SK-N-SH (cell line): ENCODE results near the gene HLA-A. TPM values are rescaled to one million over a fixed set of nuclear protein-coding genes. Genes with fewer than 3 reads are reported as not detected.

Experiments used
- CTCF ChIA-PET: fragments of 300-600, 350-600 bp; formaldehyde crosslinking; extraction: SDS; loops from one replicate; lab custom pipeline; 2021; lab: Yijun Ruan, JAX
- POLR2A ChIA-PET: fragments of 350-600 bp; sonication (Branson Sonifier 250); formaldehyde crosslinking; extraction: SDS; loops from one replicate; lab custom pipeline; 2020; ENCODE audit warnings: antibody characterized with exemption, inconsistent platforms; lab: Yijun Ruan, JAX
- DNase-seq: peaks from one replicate; pipeline ENCODE4 v3.0.0; 2012
- H2AFZ ChIP-seq: fragments of 200-600 bp; sonication (generic); 2 replicates; pipeline ENCODE4 v1.8.1; 2016; ENCODE audit warnings: antibody characterized with exemption, mild to moderate bottlenecking, low read depth
- H3F3A ChIP-seq: fragments of 200-600 bp; sonication (generic); replicated peaks from 2 replicates; pipeline ENCODE3; 2016; ENCODE audit warnings: antibody characterized with exemption, mild to moderate bottlenecking; ENCODE audit not compliant: insufficient read depth
- H3K27ac ChIP-seq, 2 experiments: fragments of 200-500 bp in 1 of 2; fragments of 200-600 bp in 1 of 2; sonication (Bioruptor generic) in 1 of 2; sonication (generic), shearing (Covaris generic) in 1 of 2; 2 replicates each; pipeline versions ENCODE4 v1.5.1 to v1.6.1; 2014 to 2016; ENCODE audit warnings: low read depth in 2 of 2, inconsistent platforms in 1 of 2, low read length in 1 of 2, mild to moderate bottlenecking in 1 of 2, mixed read lengths in 1 of 2
- H3K27me3 ChIP-seq: fragments of 200-600 bp; sonication (generic), shearing (Covaris generic); 2 replicates; pipeline ENCODE4 v1.6.1; 2016; ENCODE audit warnings: mixed run types; ENCODE audit not compliant: insufficient read depth
- H3K36me3 ChIP-seq, 2 experiments: fragments of 200-500 bp in 1 of 2; fragments of 200-600 bp in 1 of 2; sonication (Bioruptor generic) in 1 of 2; sonication (generic) in 1 of 2; replicated peaks in 1 of 2; 2 replicates each; pipeline versions ENCODE3 to v1.5.1; 2014 to 2016; ENCODE audit warnings: low read length in 1 of 2, mild to moderate bottlenecking in 1 of 2; ENCODE audit not compliant: insufficient read depth in 2 of 2, control insufficient read depth in 1 of 2
- H3K4me1 ChIP-seq, 2 experiments: fragments of 200-500 bp in 1 of 2; fragments of 200-600 bp in 1 of 2; sonication (Bioruptor generic) in 1 of 2; sonication (generic), shearing (Covaris generic) in 1 of 2; 2 replicates each; pipeline versions ENCODE4 v1.5.1 to v1.6.1; 2014 to 2016; ENCODE audit warnings: low read depth in 1 of 2, low read length in 1 of 2, mixed run types in 1 of 2; ENCODE audit not compliant: insufficient read depth in 2 of 2, control insufficient read depth in 1 of 2
- H3K4me2 ChIP-seq: fragments of 200-600 bp; sonication (generic), shearing (Covaris generic); 2 replicates; pipeline ENCODE4 v1.6.1; 2017; ENCODE audit warnings: mixed run types
- H3K4me3 ChIP-seq, 2 experiments: fragments of 200-500 bp in 1 of 2; fragments of 200-600 bp in 1 of 2; sonication (Bioruptor generic) in 1 of 2; sonication (generic), shearing (Covaris generic) in 1 of 2; 2 replicates each; pipeline versions ENCODE4 v1.5.1 to v1.8.1; 2014 to 2016; ENCODE audit warnings: low read depth in 2 of 2, inconsistent platforms in 1 of 2, low read length in 1 of 2, mild to moderate bottlenecking in 1 of 2, mixed read lengths in 1 of 2, moderate library complexity in 1 of 2
- H3K79me2 ChIP-seq: fragments of 200-600 bp; sonication (generic); 2 replicates; pipeline ENCODE4 v1.8.1; 2017; ENCODE audit warnings: mild to moderate bottlenecking; ENCODE audit not compliant: insufficient read depth
- H3K9ac ChIP-seq: fragments of 200-600 bp; sonication (generic); 2 replicates; pipeline ENCODE4 v1.6.1; 2017; ENCODE audit warnings: mixed run types
- H3K9me2 ChIP-seq: fragments of 200-600 bp; sonication (generic); 2 replicates; pipeline ENCODE4 v1.6.1; 2017; ENCODE audit warnings: mixed run types
- H3K9me3 ChIP-seq: fragments of 200-600 bp; sonication (generic); 2 replicates; pipeline ENCODE4 v1.6.1; 2017; ENCODE audit warnings: mixed run types, mild to moderate bottlenecking, moderate library complexity
- H4K20me1 ChIP-seq: fragments of 200-600 bp; sonication (generic); 2 replicates; pipeline ENCODE4 v1.6.1; 2017; ENCODE audit warnings: mild to moderate bottlenecking, mixed run types; ENCODE audit not compliant: insufficient read depth
- ELF1 ChIP-seq: IDR thresholded peaks from 2 replicates; pipeline ENCODE4 v1.4.0; 2012
- EZH2phosphoT487 ChIP-seq: fragments of 200-600 bp; sonication (generic); IDR thresholded peaks from 2 replicates; pipeline ENCODE4 v1.6.1; 2017; ENCODE audit warnings: low read depth, mixed run types, mild to moderate bottlenecking, antibody characterized with exemption, moderate library complexity, borderline replicate concordance
- FOSL2 ChIP-seq: IDR thresholded peaks from 2 replicates; pipeline ENCODE4 v1.4.0; 2012; ENCODE audit warnings: low read depth, mild to moderate bottlenecking, moderate library complexity, borderline replicate concordance
- GABPA ChIP-seq: IDR thresholded peaks from 2 replicates; pipeline ENCODE4 v1.4.0; 2012; ENCODE audit warnings: low read depth, mild to moderate bottlenecking
- GATA2 ChIP-seq: sonication (generic); formaldehyde crosslinking; IDR thresholded peaks from 2 replicates; pipeline ENCODE4 v1.5.0; 2020; ENCODE audit warnings: mild to moderate bottlenecking, missing genetic modification reagents
- JUND ChIP-seq: IDR thresholded peaks from 2 replicates; pipeline ENCODE4 v1.4.0; 2012
- MAX ChIP-seq: IDR thresholded peaks from 2 replicates; pipeline ENCODE4 v1.4.0; 2012; ENCODE audit warnings: low read depth
- MEF2A ChIP-seq: IDR thresholded peaks from 2 replicates; pipeline ENCODE4 v1.4.0; 2012; ENCODE audit warnings: low read depth, borderline replicate concordance
- MXI1 ChIP-seq: IDR thresholded peaks from 2 replicates; pipeline ENCODE4 v1.6.1; 2012; ENCODE audit warnings: mild to moderate bottlenecking, low read depth, low read length, improper control_type of control experiment
- NFIC ChIP-seq: IDR thresholded peaks from 2 replicates; pipeline ENCODE4 v1.4.0; 2012; ENCODE audit warnings: borderline replicate concordance
- POLR2AphosphoS5 ChIP-seq: IDR thresholded peaks from 2 replicates; pipeline ENCODE4 v1.6.1; 2012; ENCODE audit warnings: low read depth, low read length
- RCOR1 ChIP-seq: fragments of 150-350 bp; IDR thresholded peaks from 2 replicates; pipeline ENCODE4 v1.6.1; 2017; ENCODE audit warnings: antibody characterized with exemption, low read length
- REST ChIP-seq: IDR thresholded peaks from 2 replicates; pipeline ENCODE4 v1.6.1; 2012; ENCODE audit warnings: mild to moderate bottlenecking, low read depth, low read length, moderate library complexity
- RXRA ChIP-seq: IDR thresholded peaks from 2 replicates; pipeline ENCODE4 v1.4.0; 2012; ENCODE audit warnings: low read depth, mild to moderate bottlenecking, borderline replicate concordance
- SMC3 ChIP-seq: IDR thresholded peaks from 2 replicates; pipeline ENCODE4 v1.6.1; 2012; ENCODE audit warnings: low read depth, low read length, improper control_type of control experiment
- TEAD4 ChIP-seq: IDR thresholded peaks from 2 replicates; pipeline ENCODE4 v1.4.0; 2012; ENCODE audit warnings: mild to moderate bottlenecking, borderline replicate concordance; ENCODE audit not compliant: insufficient read depth
- USF2 ChIP-seq: fragments of 150-350 bp; IDR thresholded peaks from 2 replicates; pipeline ENCODE4 v1.6.1; 2017; ENCODE audit warnings: antibody characterized with exemption, low read length, low read depth, borderline replicate concordance
- ZBTB33 ChIP-seq: IDR thresholded peaks from 2 replicates; pipeline ENCODE4 v1.4.0; 2012; ENCODE audit warnings: low read depth, borderline replicate concordance
- WGBS: methylation state at CpG from one replicate; pipeline ENCODE4 v1.1.6; 2017; ENCODE audit warnings: low lambda C conversion rate; 5-methylcytosine and 5-hydroxymethylcytosine counted together
- polyA plus RNA-seq, 3 experiments: library from polyadenylated mRNA; depleted of rRNA; stranded (reverse); fragments of >200 nt; gene quantifications; 2 replicates each; pipeline ENCODE4 v1.2.3, GENCODE V29; 2012
- TF ChIP-seq, protein P1 (sequence below): IDR thresholded peaks from 2 replicates; pipeline ENCODE4; 2012

The HLA-A gene
- polyA plus RNA-seq, 1 of the 3 experiments (the other 2 are of a cell fraction), result 312 TPM

DNA sequence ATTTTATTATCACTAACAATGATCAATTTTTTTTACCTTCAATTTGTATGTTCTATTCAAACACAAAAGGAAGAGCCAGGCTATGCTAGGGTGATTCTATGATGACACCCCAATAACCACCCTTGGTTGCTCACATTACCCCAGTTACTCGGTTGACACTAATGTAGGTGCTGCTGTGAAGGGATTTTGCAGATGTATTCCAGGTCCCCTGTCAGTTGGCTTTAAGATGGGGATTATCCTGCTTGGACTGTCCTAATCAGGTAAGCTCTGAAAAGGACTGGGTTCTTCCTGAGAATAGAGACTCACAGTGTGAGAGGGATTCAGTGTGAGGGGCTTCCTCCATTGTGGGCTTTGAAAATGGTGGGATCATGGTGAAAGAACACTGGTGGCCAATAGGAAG lies 11.9 kb downstream of the HLA-A start:
- Histone ChIP-seq H2AFZ (no peak overlapping the region), H3K4me3 (no peak overlapping the region), H3K9ac (no peak overlapping the region), H3K9me2 (no peaks in the 10 kb centered on the region), H3K27me3 (no peaks in the 10 kb centered on the region), H3F3A (no peaks in the 10 kb centered on the region), H3K4me2 (no peak overlapping the region), H3K4me1 (no peaks in the 10 kb centered on the region; a peak in 2 of 4 replicates), H3K79me2 (no peaks in the 10 kb centered on the region), H3K27ac (no peak overlapping the region), H4K20me1 (no peaks in the 10 kb centered on the region), H3K9me3 (no peaks in the 10 kb centered on the region), H3K36me3 (no peaks in the 10 kb centered on the region)
- ChIA-PET POLR2A (no interaction called here), CTCF (interaction anchor here (1.2 kb wide), 1 partner anchor 106 kb away, joined by 3 read pairs; no protein-coding TSS in a partner anchor)
- TF ChIP-seq USF2 (no peak), FOSL2 (no peak), RXRA (no peak), TEAD4 (no peak), MEF2A (no peak), POLR2AphosphoS5 (no peak), RCOR1 (no peak), SMC3 (no peak)
- TF ChIP-seq, protein P1, sequence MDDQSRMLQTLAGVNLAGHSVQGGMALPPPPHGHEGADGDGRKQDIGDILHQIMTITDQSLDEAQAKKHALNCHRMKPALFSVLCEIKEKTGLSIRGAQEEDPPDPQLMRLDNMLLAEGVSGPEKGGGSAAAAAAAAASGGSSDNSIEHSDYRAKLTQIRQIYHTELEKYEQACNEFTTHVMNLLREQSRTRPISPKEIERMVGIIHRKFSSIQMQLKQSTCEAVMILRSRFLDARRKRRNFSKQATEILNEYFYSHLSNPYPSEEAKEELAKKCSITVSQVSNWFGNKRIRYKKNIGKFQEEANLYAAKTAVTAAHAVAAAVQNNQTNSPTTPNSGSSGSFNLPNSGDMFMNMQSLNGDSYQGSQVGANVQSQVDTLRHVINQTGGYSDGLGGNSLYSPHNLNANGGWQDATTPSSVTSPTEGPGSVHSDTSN, result no peak
- no peak for DNase-seq
- 86% methylated on average over 1 of the region's 1 CpG for WGBS

GRCh38 chr6:29955783-29956182 lies 13.5 kb downstream of the HLA-A start:
- ChIA-PET CTCF (no interaction called here), POLR2A (no interaction called here)
- H3K4me3 ChIP-seq, result no peak overlapping the region
- no peak overlapping the region for H3K9ac ChIP-seq
- DNase-seq, result no peak
- H3K36me3 ChIP-seq, result no peaks in the 10 kb centered on the region
- H3K4me2 ChIP-seq, result no peak overlapping the region
- no peak overlapping the region for H2AFZ ChIP-seq
- H3K9me2 ChIP-seq, result no peaks in the 10 kb centered on the region
- H3K4me1 ChIP-seq, result no peaks in the 10 kb centered on the region; a peak in 1 of 4 replicates
- H3K27ac ChIP-seq, result no peak overlapping the region
- H4K20me1 ChIP-seq, result no peaks in the 10 kb centered on the region
- H3K27me3 ChIP-seq, result no peaks in the 10 kb centered on the region
- no peaks in the 10 kb centered on the region for H3F3A ChIP-seq
- WGBS, result 84% methylated on average over 9 of the region's 9 CpGs
- no peaks in the 10 kb centered on the region for H3K79me2 ChIP-seq
- H3K9me3 ChIP-seq, result no peaks in the 10 kb centered on the region
- no peak for TF ChIP-seq TEAD4
- no peak for TF ChIP-seq MXI1
- TF ChIP-seq RXRA, result no peak
- no peak for TF ChIP-seq EZH2phosphoT487
- no peak for TF ChIP-seq RCOR1
- no peak for TF ChIP-seq NFIC
- TF ChIP-seq MEF2A, result no peak
- TF ChIP-seq ELF1, result no peak
- TF ChIP-seq JUND, result no peak
- no peak for TF ChIP-seq REST
- no peak for TF ChIP-seq GATA2 (CRISPR knock-in tag)
- no peak for TF ChIP-seq MAX
- TF ChIP-seq ZBTB33, result no peak
- TF ChIP-seq, protein P1, result no peak
- TF ChIP-seq GABPA, result no peak
